GM12892 (cell line): Measurements from ENCODE around the gene GALNT13.

Experiments
- POLR2A ChIP-seq: IDR thresholded peaks from 2 replicates; pipeline ENCODE4 v1.6.1; 2011; ENCODE audit warnings: low read depth, low read length, control low read depth
- POLR2AphosphoS5 ChIP-seq: IDR thresholded peaks from 2 replicates; pipeline ENCODE4 v1.6.1; 2011; ENCODE audit warnings: low read depth, low read length, control low read depth

DNA sequence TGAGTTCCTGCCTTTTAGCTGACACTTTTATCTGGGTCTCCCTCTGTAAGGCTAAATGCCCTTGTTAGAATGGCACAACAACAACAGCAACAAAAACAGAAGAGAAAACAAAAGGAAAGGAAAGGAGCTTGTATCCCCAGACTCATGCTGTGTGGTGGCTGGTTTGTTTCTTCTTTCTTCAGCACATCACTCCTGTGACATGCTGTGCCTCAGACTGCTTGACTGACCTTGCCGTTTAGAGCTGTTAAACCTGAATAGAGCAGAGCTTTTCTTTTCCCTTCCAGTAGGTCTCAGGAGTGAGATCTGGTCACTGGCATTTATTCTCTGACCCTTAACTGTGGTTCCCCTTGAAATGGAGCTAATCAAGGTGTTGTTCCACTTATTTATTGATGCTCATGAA, 18.9 kb downstream of the GALNT13 start:
- TF ChIP-seq POLR2AphosphoS5, result no peak
- TF ChIP-seq POLR2A, result no peak
